BE2C (cell line): ENCODE data around the gene MAP2K5.
"Not testable (repeated sequence)": the region's sequence is repeated elsewhere in the genome, so short reads cannot be mapped to it uniquely, and the experiment has no call there.

Source experiments
- DNase-seq: peaks from one replicate; pipeline ENCODE4 v3.0.0-alpha.2; 2020
- H3K27me3 ChIP-seq: fragments of 250-450 bp; sonication (Bioruptor Pico); 2 replicates; pipeline ENCODE4 v1.5.1; 2020; ENCODE audit warnings: mild to moderate bottlenecking
- H3K36me3 ChIP-seq: fragments of 250-450 bp; sonication (Bioruptor Pico); 2 replicates; pipeline ENCODE4 v1.5.1; 2020; ENCODE audit warnings: mild to moderate bottlenecking
- H3K4me1 ChIP-seq: fragments of 250-450 bp; sonication (Bioruptor Pico); 2 replicates; pipeline ENCODE4 v1.5.1; 2020
- H3K4me3 ChIP-seq: 2 replicates; pipeline ENCODE4 v1.5.1; 2011; ENCODE audit warnings: low read depth, low read length
- H3K9me3 ChIP-seq: fragments of 250-450 bp; sonication (Bioruptor Pico); 2 replicates; pipeline ENCODE4 v1.5.1; 2020
- CTCF ChIP-seq: IDR thresholded peaks from 2 replicates; pipeline ENCODE4 v1.5.1; 2012; ENCODE audit warnings: mild to moderate bottlenecking, low read depth, low read length

Gene MAP2K5

GRCh38 chr15:67608638-67608959 lies 66.1 kb downstream of the MAP2K5 start:
- TF ChIP-seq CTCF, result no peak
- no peak overlapping the region for H3K4me3 ChIP-seq
- H3K27me3 ChIP-seq, result no peaks in the 10 kb centered on the region
- no peaks in the 10 kb centered on the region for H3K36me3 ChIP-seq
- H3K4me1 ChIP-seq, result no peaks in the 10 kb centered on the region
- H3K9me3 ChIP-seq, result no peaks in the 10 kb centered on the region
- DNase-seq, result no peak

- DNase-seq, result no peak
- H3K27me3 ChIP-seq, result no peaks in the 10 kb centered on the region
These were observed 69.2 kb downstream of the MAP2K5 start for GRCh38 chr15:67611370-67612369.

GRCh38 chr15:67613211-67613610 lies 70.7 kb downstream of the MAP2K5 start:
- Histone ChIP-seq H3K27me3 (no peaks in the 10 kb centered on the region), H3K4me1 (no peaks in the 10 kb centered on the region), H3K9me3 (no peaks in the 10 kb centered on the region), H3K4me3 (no peak overlapping the region), H3K36me3 (no peaks in the 10 kb centered on the region)
- DNase-seq, result no peak
- TF ChIP-seq CTCF, result no peak

More at GRCh38 chr15:67611370-67612369, 69.2 kb downstream of the MAP2K5 start:
- no peak for TF ChIP-seq CTCF
- Histone ChIP-seq H3K36me3 (no peaks in the 10 kb centered on the region), H3K9me3 (no peaks in the 10 kb centered on the region), H3K4me3 (no peak overlapping the region), H3K4me1 (no peaks in the 10 kb centered on the region)

- peak; percentile 18; the same call in 1 of the 2 replicates for TF ChIP-seq CTCF
- H3K36me3 ChIP-seq, result no peaks in the 10 kb centered on the region
- H3K4me1 ChIP-seq, result no peaks in the 10 kb centered on the region
- H3K27me3 ChIP-seq, result no peaks in the 10 kb centered on the region
- no peak overlapping the region for H3K4me3 ChIP-seq
- DNase-seq, result no peak
- H3K9me3 ChIP-seq, result no peaks in the 10 kb centered on the region
These were observed 71.2 kb downstream of the MAP2K5 start for GRCh38 chr15:67613708-67614107.

GRCh38 chr15:67615131-67615534 lies 72.6 kb downstream of the MAP2K5 start:
- H3K9me3 ChIP-seq, DNase-seq, H3K4me1 ChIP-seq, H3K36me3 ChIP-seq, H3K27me3 ChIP-seq, H3K4me3 ChIP-seq: not testable (repeated sequence)

- no peaks in the 10 kb centered on the region for H3K4me1 ChIP-seq
- H3K9me3 ChIP-seq, result no peaks in the 10 kb centered on the region
- TF ChIP-seq CTCF, result no peak
- no peak overlapping the region for H3K4me3 ChIP-seq
- no peak for DNase-seq
- H3K36me3 ChIP-seq, result no peaks in the 10 kb centered on the region
- H3K27me3 ChIP-seq, result no peaks in the 10 kb centered on the region
These were observed 75.8 kb downstream of the MAP2K5 start for GRCh38 chr15:67618297-67618696.
